Mesendoderm (in vitro differentiated cells): ENCODE measurements around the gene U2SURP.
"Not testable (repeated sequence)": the region's sequence is repeated elsewhere in the genome, so short reads cannot be mapped to it uniquely, and the experiment has no call there.

Experiments
- DNase-seq: peaks from one replicate; pipeline ENCODE4 v3.0.0; 2013
- H2AK5ac ChIP-seq: 2 replicates; pipeline ENCODE4 v1.6.1; 2013; ENCODE audit warnings: low read length, inconsistent platforms
- H2BK120ac ChIP-seq: 2 replicates; pipeline ENCODE4 v1.6.1; 2013; ENCODE audit warnings: low read depth, mild to moderate bottlenecking, low read length, moderate library complexity, mixed read lengths
- H2BK15ac ChIP-seq: replicated peaks from 2 replicates; pipeline ENCODE4 v1.6.1; 2013; ENCODE audit warnings: low read depth, mild to moderate bottlenecking, moderate library complexity
- H2BK5ac ChIP-seq: 2 replicates; pipeline ENCODE4 v1.6.1; 2013; ENCODE audit warnings: low read length, inconsistent platforms
- H3K18ac ChIP-seq: 2 replicates; pipeline ENCODE4 v1.6.1; 2013; ENCODE audit warnings: mild to moderate bottlenecking, low read length, mixed read lengths
- H3K23ac ChIP-seq: one replicate; pipeline ENCODE4 v1.6.1; 2013; ENCODE audit warnings: low read length
- H3K27ac ChIP-seq: 2 replicates; pipeline ENCODE4 v1.5.1; 2013; ENCODE audit warnings: low read depth, mild to moderate bottlenecking, inconsistent platforms, low read length, moderate library complexity
- H3K27me3 ChIP-seq: 2 replicates; pipeline ENCODE4 v1.6.1; 2013; ENCODE audit warnings: low read length, control low read depth, mild to moderate bottlenecking, inconsistent platforms; ENCODE audit not compliant: insufficient read depth, poor library complexity
- H3K36me3 ChIP-seq: 2 replicates; pipeline ENCODE4 v1.6.1; 2013; ENCODE audit warnings: low read length, inconsistent platforms; ENCODE audit not compliant: control insufficient read depth, insufficient read depth
- H3K4ac ChIP-seq: one replicate; pipeline ENCODE4 v1.6.1; 2013; ENCODE audit warnings: low read depth, mild to moderate bottlenecking, low read length, moderate library complexity
- H3K4me1 ChIP-seq: 2 replicates; pipeline ENCODE4 v1.6.1; 2013; ENCODE audit warnings: low read depth, low read length, inconsistent platforms; ENCODE audit not compliant: control insufficient read depth
- H3K4me2 ChIP-seq: 2 replicates; pipeline ENCODE4 v1.6.1; 2013; ENCODE audit warnings: low read length
- H3K4me3 ChIP-seq: 2 replicates; pipeline ENCODE4 v1.5.1; 2013; ENCODE audit warnings: mild to moderate bottlenecking, low read length
- H3K56ac ChIP-seq: one replicate; pipeline ENCODE4 v1.6.1; 2013; ENCODE audit warnings: low read length
- H3K79me1 ChIP-seq: 2 replicates; pipeline ENCODE4 v1.6.1; 2013; ENCODE audit warnings: low read length, inconsistent platforms
- H3K79me2 ChIP-seq: 2 replicates; pipeline ENCODE4 v1.6.1; 2013; ENCODE audit warnings: mild to moderate bottlenecking, low read length; ENCODE audit not compliant: control insufficient read depth, insufficient read depth
- H3K9ac ChIP-seq: 2 replicates; pipeline ENCODE4 v1.6.1; 2013; ENCODE audit warnings: low read length, inconsistent platforms
- H4K5ac ChIP-seq: one replicate; pipeline ENCODE4 v1.6.1; 2013; ENCODE audit warnings: low read length
- H4K8ac ChIP-seq: one replicate; pipeline ENCODE4 v1.6.1; 2013; ENCODE audit warnings: low read depth, mild to moderate bottlenecking, control low read depth, low read length, moderate library complexity
- WGBS: extraction: QIAGEN DNeasy Blood & Tissue Kit; methylation state at CpG from one replicate; pipeline ENCODE4 v1.1.7; 2013; ENCODE audit warnings: low lambda C conversion rate, missing lambda C conversion rate; ENCODE audit not compliant: insufficient coverage; ENCODE audit errors: extremely low coverage; 5-methylcytosine and 5-hydroxymethylcytosine counted together

The U2SURP gene

DNA sequence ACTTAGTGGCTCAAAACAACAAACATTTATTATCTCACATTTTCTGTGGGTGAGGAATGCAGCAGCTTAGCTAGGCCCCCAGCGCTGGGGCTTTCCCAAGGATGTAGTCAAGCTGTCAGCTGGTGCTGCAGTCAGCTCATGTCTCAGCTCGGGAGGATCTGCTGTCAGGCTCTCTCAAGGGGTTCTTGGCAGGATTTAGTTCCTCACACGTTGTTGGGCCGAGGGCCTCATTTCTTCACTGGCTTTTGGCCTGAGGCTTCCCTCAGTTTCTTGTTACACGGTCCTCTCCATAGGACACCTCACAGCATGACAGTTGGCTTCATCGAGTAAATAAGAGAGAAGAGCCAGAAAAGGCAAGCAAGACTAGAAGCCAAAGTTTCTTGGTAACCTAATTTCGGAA is 13.7 kb upstream of the U2SURP start:
- Histone ChIP-seq H3K4me3 (no peak overlapping the region), H3K18ac (no peak overlapping the region), H3K27me3 (no peaks in the 10 kb centered on the region), H3K56ac (no peak overlapping the region), H4K5ac (no peak overlapping the region), H2BK15ac (no peak overlapping the region), H3K4me2 (no peak overlapping the region), H2BK120ac (no peak overlapping the region), H2AK5ac (no peak overlapping the region), H3K23ac (no peak overlapping the region), H2BK5ac (no peak overlapping the region), H3K79me1 (no peaks in the 10 kb centered on the region), H3K4me1 (no peaks in the 10 kb centered on the region), H4K8ac (no peak overlapping the region), H3K27ac (no peak overlapping the region), H3K4ac (no peak overlapping the region), H3K79me2 (no peaks in the 10 kb centered on the region), H3K36me3 (no peaks in the 10 kb centered on the region), H3K9ac (no peak overlapping the region)
- no CpG with 5 or more reads among the region's 7 CpGs for WGBS
- peak; percentile 53 for DNase-seq

- WGBS = no CpG with 5 or more reads among the region's 2 CpGs
- not testable (repeated sequence) for H3K4me2 ChIP-seq, H3K23ac ChIP-seq, H2BK15ac ChIP-seq, H3K18ac ChIP-seq, H3K27me3 ChIP-seq, H2BK120ac ChIP-seq, H4K5ac ChIP-seq, H3K27ac ChIP-seq, H3K4ac ChIP-seq, H3K79me2 ChIP-seq, H3K4me1 ChIP-seq, H3K79me1 ChIP-seq, H3K56ac ChIP-seq, H2BK5ac ChIP-seq, H4K8ac ChIP-seq, H2AK5ac ChIP-seq, H3K36me3 ChIP-seq, H3K4me3 ChIP-seq, DNase-seq, H3K9ac ChIP-seq
These were observed 13.1 kb upstream of the U2SURP start for GRCh38 chr3:142988221-142988620.

GRCh38 chr3:142988826-142989225 is 12.5 kb upstream of the U2SURP start:
- not testable (repeated sequence) for H3K4ac ChIP-seq, H3K79me2 ChIP-seq, H3K4me3 ChIP-seq, H3K56ac ChIP-seq, H4K8ac ChIP-seq, H4K5ac ChIP-seq, H3K18ac ChIP-seq, H2BK15ac ChIP-seq, H3K27ac ChIP-seq, H2AK5ac ChIP-seq, H2BK120ac ChIP-seq, H2BK5ac ChIP-seq, H3K4me1 ChIP-seq, H3K27me3 ChIP-seq, H3K36me3 ChIP-seq, H3K9ac ChIP-seq, H3K23ac ChIP-seq, DNase-seq, H3K79me1 ChIP-seq, H3K4me2 ChIP-seq
- WGBS = no CpG with 5 or more reads among the region's 3 CpGs

GRCh38 chr3:142990721-142991120 is 10.6 kb upstream of the U2SURP start:
- Histone ChIP-seq H4K8ac (no peak overlapping the region), H2BK15ac (no peak overlapping the region), H2AK5ac (no peak overlapping the region), H4K5ac (no peak overlapping the region), H3K18ac (no peak overlapping the region), H2BK120ac (no peak overlapping the region), H2BK5ac (no peak overlapping the region), H3K23ac (no peak overlapping the region), H3K36me3 (no peaks in the 10 kb centered on the region), H3K56ac (no peak overlapping the region), H3K79me1 (no peaks in the 10 kb centered on the region), H3K27ac (no peak overlapping the region), H3K9ac (no peak overlapping the region), H3K79me2 (no peaks in the 10 kb centered on the region), H3K27me3 (no peaks in the 10 kb centered on the region), H3K4me3 (no peak overlapping the region), H3K4me2 (no peak overlapping the region), H3K4me1 (no peaks in the 10 kb centered on the region), H3K4ac (no peak overlapping the region)
- no CpG with 5 or more reads among the region's 5 CpGs for WGBS
- no peak for DNase-seq

GRCh38 chr3:142992323-142992722 is 9.0 kb upstream of the U2SURP start:
- H3K4me1 ChIP-seq = no peaks in the 10 kb centered on the region

DNA sequence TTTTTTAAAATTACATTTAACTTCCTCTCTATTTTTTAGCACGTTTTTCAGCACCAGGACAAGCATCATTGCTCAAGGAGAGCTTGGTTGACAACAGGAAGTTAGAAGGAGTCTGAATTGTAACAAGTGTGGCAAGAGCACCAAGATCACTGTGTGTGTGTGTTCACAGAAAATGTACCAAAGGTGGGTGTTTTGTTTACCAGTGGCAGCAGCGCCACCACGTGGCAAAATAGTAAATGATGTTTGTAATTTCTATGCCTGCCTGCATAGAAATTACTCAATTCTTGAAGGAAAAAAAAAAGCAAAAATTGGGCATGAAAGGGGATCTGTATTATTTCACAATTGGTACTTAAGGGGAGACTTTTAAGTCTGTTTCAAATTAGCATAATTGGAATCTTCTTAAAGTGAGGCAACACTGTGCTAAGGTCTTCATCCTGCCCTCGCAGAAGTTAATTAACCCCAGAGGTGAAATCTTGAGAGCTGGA is 7.4 kb upstream of the U2SURP start:
- H2BK5ac ChIP-seq = no peak overlapping the region
- no peak overlapping the region for H3K27ac ChIP-seq
- H3K4me1 ChIP-seq = no peaks in the 10 kb centered on the region
- H3K79me1 ChIP-seq = no peaks in the 10 kb centered on the region
- H2BK15ac ChIP-seq = no peak overlapping the region
- no peak overlapping the region for H4K5ac ChIP-seq
- H3K23ac ChIP-seq = no peak overlapping the region
- H2AK5ac ChIP-seq = no peak overlapping the region
- no peak overlapping the region for H3K4ac ChIP-seq
- H3K4me2 ChIP-seq = no peak overlapping the region
- H3K79me2 ChIP-seq = no peaks in the 10 kb centered on the region
- H2BK120ac ChIP-seq = no peak overlapping the region
- no peak overlapping the region for H3K56ac ChIP-seq
- no peak overlapping the region for H3K9ac ChIP-seq
- H3K18ac ChIP-seq = no peak overlapping the region
- no peak overlapping the region for H3K4me3 ChIP-seq
- WGBS = no CpG with 5 or more reads among the region's 4 CpGs
- DNase-seq = peak; percentile 72
- H4K8ac ChIP-seq = no peak overlapping the region
- H3K27me3 ChIP-seq = no peaks in the 10 kb centered on the region
- no peaks in the 10 kb centered on the region for H3K36me3 ChIP-seq

More at GRCh38 chr3:142992323-142992722, 9.0 kb upstream of the U2SURP start:
- no peak overlapping the region for H2AK5ac ChIP-seq
- H3K56ac ChIP-seq = no peak overlapping the region
- no peak overlapping the region for H2BK15ac ChIP-seq
- no peaks in the 10 kb centered on the region for H3K36me3 ChIP-seq
- H3K27ac ChIP-seq = no peak overlapping the region
- H2BK120ac ChIP-seq = no peak overlapping the region
- H3K79me2 ChIP-seq = no peaks in the 10 kb centered on the region
- WGBS = no CpG with 5 or more reads among the region's 7 CpGs
- DNase-seq = no peak
- no peak overlapping the region for H3K18ac ChIP-seq
- H3K4me3 ChIP-seq = no peak overlapping the region
- H3K4ac ChIP-seq = no peak overlapping the region
- no peak overlapping the region for H4K5ac ChIP-seq
- H2BK5ac ChIP-seq = no peak overlapping the region
- no peak overlapping the region for H3K4me2 ChIP-seq
- no peaks in the 10 kb centered on the region for H3K79me1 ChIP-seq
- no peak overlapping the region for H3K23ac ChIP-seq
- H3K9ac ChIP-seq = no peak overlapping the region
- H4K8ac ChIP-seq = no peak overlapping the region
- no peaks in the 10 kb centered on the region for H3K27me3 ChIP-seq
